H9 (cell line): ENCODE results near the gene RNF157. TPM values are rescaled to one million over a fixed set of nuclear protein-coding genes. Genes with fewer than 3 reads are reported as not detected.

Experiments used
- DNase-seq: peaks from one replicate; pipeline ENCODE4 v3.0.0-alpha.2; 2017
- H2AFZ ChIP-seq: one replicate; pipeline ENCODE4 v1.6.1; 2013; ENCODE audit warnings: mild to moderate bottlenecking, low read length, control low read depth, moderate library complexity
- H2AK5ac ChIP-seq: 2 replicates; pipeline ENCODE4 v1.6.1; 2013; ENCODE audit warnings: low read length, control low read depth, mixed read lengths; ENCODE audit not compliant: insufficient read length
- H2BK120ac ChIP-seq: one replicate; pipeline ENCODE4 v1.6.1; 2013; ENCODE audit warnings: low read depth, mild to moderate bottlenecking, low read length, control low read depth, inconsistent platforms; ENCODE audit not compliant: poor library complexity, severe bottlenecking
- H2BK12ac ChIP-seq: 2 replicates; pipeline ENCODE4 v1.6.1; 2013; ENCODE audit warnings: low read length, control low read depth, mixed read lengths, low read depth; ENCODE audit not compliant: insufficient read length
- H2BK15ac ChIP-seq: 2 replicates; pipeline ENCODE4 v1.6.1; 2013; ENCODE audit warnings: low read depth, low read length, control low read depth
- H2BK20ac ChIP-seq: one replicate; pipeline ENCODE4 v1.6.1; 2013; ENCODE audit warnings: low read depth, mild to moderate bottlenecking, low read length, control low read depth, inconsistent platforms; ENCODE audit not compliant: poor library complexity, severe bottlenecking
- H2BK5ac ChIP-seq: 2 replicates; pipeline ENCODE4 v1.6.1; 2013; ENCODE audit warnings: low read length, control low read depth, mixed read lengths; ENCODE audit not compliant: insufficient read length
- H3K14ac ChIP-seq: 2 replicates; pipeline ENCODE4 v1.6.1; 2013; ENCODE audit warnings: low read length, control low read depth; ENCODE audit not compliant: insufficient read depth
- H3K18ac ChIP-seq: 2 replicates; pipeline ENCODE4 v1.6.1; 2013; ENCODE audit warnings: low read depth, mild to moderate bottlenecking, mixed read lengths, low read length, control low read depth; ENCODE audit not compliant: insufficient read length
- H3K23ac ChIP-seq: 2 replicates; pipeline ENCODE4 v1.6.1; 2013; ENCODE audit warnings: low read length, control low read depth, mixed read lengths, low read depth; ENCODE audit not compliant: insufficient read length
- H3K23me2 ChIP-seq: 2 replicates; pipeline ENCODE4 v1.6.1; 2013; ENCODE audit warnings: low read depth, mild to moderate bottlenecking, mixed read lengths, low read length, control low read depth; ENCODE audit not compliant: insufficient read length, poor library complexity, severe bottlenecking
- H3K27ac ChIP-seq: 2 replicates; pipeline ENCODE4 v1.5.1; 2013; ENCODE audit warnings: low read length, control low read depth, mixed read lengths, low read depth; ENCODE audit not compliant: insufficient read length
- H3K27me3 ChIP-seq: 2 replicates; pipeline ENCODE4 v1.6.1; 2013; ENCODE audit warnings: low read length, control low read depth, inconsistent platforms; ENCODE audit not compliant: insufficient read depth
- H3K4ac ChIP-seq: 2 replicates; pipeline ENCODE4 v1.6.1; 2013; ENCODE audit warnings: low read depth, mild to moderate bottlenecking, control low read depth, inconsistent platforms, low read length, moderate library complexity
- H3K4me1 ChIP-seq: 2 replicates; pipeline ENCODE4 v1.6.1; 2013; ENCODE audit warnings: low read length, control low read depth, inconsistent platforms; ENCODE audit not compliant: insufficient read depth
- H3K4me2 ChIP-seq: 2 replicates; pipeline ENCODE4 v1.6.1; 2013; ENCODE audit warnings: low read length, control low read depth, mixed read lengths; ENCODE audit not compliant: insufficient read length, insufficient read depth
- H3K56ac ChIP-seq: 2 replicates; pipeline ENCODE4 v1.6.1; 2013; ENCODE audit warnings: low read depth, mild to moderate bottlenecking, mixed read lengths, low read length, control low read depth; ENCODE audit not compliant: insufficient read length
- H3K79me1 ChIP-seq: 2 replicates; pipeline ENCODE4 v1.6.1; 2013; ENCODE audit warnings: low read depth, mild to moderate bottlenecking, moderate library complexity, low read length, control low read depth, inconsistent platforms; ENCODE audit not compliant: insufficient read depth, poor library complexity, severe bottlenecking
- H3K79me2 ChIP-seq: 2 replicates; pipeline ENCODE4 v1.6.1; 2013; ENCODE audit warnings: low read length, control low read depth, inconsistent platforms; ENCODE audit not compliant: insufficient read depth
- H3K9ac ChIP-seq: 2 replicates; pipeline ENCODE4 v1.6.1; 2013; ENCODE audit warnings: low read length, control low read depth, mixed read lengths; ENCODE audit not compliant: insufficient read length; ENCODE audit errors: extremely low read depth
- H3K9me3 ChIP-seq: one replicate; pipeline ENCODE4 v1.6.1; 2013; ENCODE audit warnings: low read depth, low read length, inconsistent platforms; ENCODE audit not compliant: control insufficient read depth
- H3T11ph ChIP-seq: one replicate; pipeline ENCODE4 v1.6.1; 2013; ENCODE audit warnings: mild to moderate bottlenecking, low read length, control low read depth, inconsistent platforms
- H4K20me1 ChIP-seq: one replicate; pipeline ENCODE4 v1.6.1; 2013; ENCODE audit not compliant: control insufficient read depth, insufficient read length, insufficient read depth
- H4K5ac ChIP-seq: 2 replicates; pipeline ENCODE4 v1.6.1; 2013; ENCODE audit warnings: low read depth, mild to moderate bottlenecking, mixed read lengths, low read length, control low read depth; ENCODE audit not compliant: insufficient read length
- H4K8ac ChIP-seq: replicated peaks from 2 replicates; pipeline ENCODE4 v1.6.1; 2013; ENCODE audit warnings: low read length, control low read depth, mixed read lengths, low read depth; ENCODE audit not compliant: insufficient read length
- H4K91ac ChIP-seq: 2 replicates; pipeline ENCODE4 v1.6.1; 2013; ENCODE audit warnings: low read depth, mild to moderate bottlenecking, moderate library complexity, mixed read lengths, low read length, control low read depth; ENCODE audit not compliant: insufficient read length
- H3K27ac Mint-ChIP-seq, 3 experiments: 2 replicates in 2 of 3; 3 replicates in 1 of 3; pipeline ENCODE4 v1.8.0; 2020 to 2021; ENCODE audit warnings: mixed read lengths in 3 of 3, mild to moderate bottlenecking in 1 of 3, moderate library complexity in 1 of 3
- H3K27me3 Mint-ChIP-seq: 2 replicates; pipeline ENCODE4 v1.8.0; 2021; ENCODE audit warnings: low read depth, mild to moderate bottlenecking, moderate library complexity, mixed read lengths
- H3K36me3 Mint-ChIP-seq, 3 experiments: 2 replicates in 2 of 3; 3 replicates in 1 of 3; pipeline ENCODE4 v1.8.0; 2020 to 2021; ENCODE audit warnings: low read depth in 3 of 3, mixed read lengths in 3 of 3; ENCODE audit not compliant: insufficient read depth in 1 of 3
- H3K4me1 Mint-ChIP-seq, 2 experiments: 2 replicates each; pipeline ENCODE4 v1.8.0; 2020; ENCODE audit warnings: mixed read lengths in 2 of 2
- H3K4me3 Mint-ChIP-seq, 2 experiments: 2 replicates in 1 of 2; 3 replicates in 1 of 2; pipeline ENCODE4 v1.8.0; 2020 to 2021; ENCODE audit warnings: mild to moderate bottlenecking in 2 of 2, mixed read lengths in 2 of 2, moderate library complexity in 1 of 2
- H3K9me3 Mint-ChIP-seq, 2 experiments: 2 replicates in 1 of 2; 3 replicates in 1 of 2; pipeline ENCODE4 v1.8.0; 2020; ENCODE audit warnings: mild to moderate bottlenecking in 2 of 2, mixed read lengths in 2 of 2, moderate library complexity in 1 of 2
- WGBS: extraction: QIAGEN DNeasy Blood & Tissue Kit; methylation state at CpG from one replicate; pipeline ENCODE4 v1.1.7; 2013; ENCODE audit warnings: missing lambda C conversion rate, low lambda C conversion rate, mixed read lengths; ENCODE audit not compliant: insufficient read length; ENCODE audit errors: extremely low coverage; 5-methylcytosine and 5-hydroxymethylcytosine counted together
- total RNA-seq: library from RNA; stranded (reverse); gene quantifications from 2 replicates; pipeline ENCODE4 v1.2.1, GENCODE V29; 2021
- TF ChIP-seq, protein P1 (sequence below): fragments of 200-600 bp; sonication (generic); conservative IDR thresholded peaks from 3 replicates; pipeline ENCODE4 v1.8.0; 2021; ENCODE audit warnings: antibody characterized with exemption, mild to moderate bottlenecking

RNF157 gene
- total RNA-seq, 1 experiment from 2014 or later, result 9.9 TPM

GRCh38 chr17:76176701-76177574 lies 63.4 kb downstream of the RNF157 start:
- no peak overlapping the region for H3K4me2 ChIP-seq
- no peak overlapping the region for H3K56ac ChIP-seq
- no peak overlapping the region for H3K4ac ChIP-seq
- H2AK5ac ChIP-seq, result no peak overlapping the region
- H4K20me1 ChIP-seq, result no peaks in the 10 kb centered on the region
- H3K9me3 Mint-ChIP-seq, result no peaks in the 10 kb centered on the region
- H3K4me1 Mint-ChIP-seq, result peaks cover 4 to 12% of the 10 kb centered on the region in 2 experiments
- no peak overlapping the region for H2AFZ ChIP-seq
- H4K91ac ChIP-seq, result no peak overlapping the region
- no peak overlapping the region for H2BK120ac ChIP-seq
- H3K18ac ChIP-seq, result no peak overlapping the region
- H3K4me3 Mint-ChIP-seq, result no peak overlapping the region
- no peak overlapping the region for H3K14ac ChIP-seq
- H4K5ac ChIP-seq, result no peak overlapping the region
- H2BK15ac ChIP-seq, result no peak overlapping the region
- no peak overlapping the region for H3K27ac ChIP-seq
- H3K79me2 ChIP-seq, result no peaks in the 10 kb centered on the region
- H3K27ac Mint-ChIP-seq, result no peak overlapping the region
- H3K4me1 ChIP-seq, result 0 out of 2 replicates have a peak, but pooled peaks cover under 1% of the 10 kb centered on the region
- no peaks in the 10 kb centered on the region for H3K23me2 ChIP-seq
- H2BK5ac ChIP-seq, result no peak overlapping the region
- H3K9ac ChIP-seq, result no peak overlapping the region
- no peak overlapping the region for H4K8ac ChIP-seq
- no peaks in the 10 kb centered on the region for H3K9me3 ChIP-seq
- no peak overlapping the region for H3T11ph ChIP-seq
- no peaks in the 10 kb centered on the region for H3K79me1 ChIP-seq
- TF ChIP-seq, protein P1, sequence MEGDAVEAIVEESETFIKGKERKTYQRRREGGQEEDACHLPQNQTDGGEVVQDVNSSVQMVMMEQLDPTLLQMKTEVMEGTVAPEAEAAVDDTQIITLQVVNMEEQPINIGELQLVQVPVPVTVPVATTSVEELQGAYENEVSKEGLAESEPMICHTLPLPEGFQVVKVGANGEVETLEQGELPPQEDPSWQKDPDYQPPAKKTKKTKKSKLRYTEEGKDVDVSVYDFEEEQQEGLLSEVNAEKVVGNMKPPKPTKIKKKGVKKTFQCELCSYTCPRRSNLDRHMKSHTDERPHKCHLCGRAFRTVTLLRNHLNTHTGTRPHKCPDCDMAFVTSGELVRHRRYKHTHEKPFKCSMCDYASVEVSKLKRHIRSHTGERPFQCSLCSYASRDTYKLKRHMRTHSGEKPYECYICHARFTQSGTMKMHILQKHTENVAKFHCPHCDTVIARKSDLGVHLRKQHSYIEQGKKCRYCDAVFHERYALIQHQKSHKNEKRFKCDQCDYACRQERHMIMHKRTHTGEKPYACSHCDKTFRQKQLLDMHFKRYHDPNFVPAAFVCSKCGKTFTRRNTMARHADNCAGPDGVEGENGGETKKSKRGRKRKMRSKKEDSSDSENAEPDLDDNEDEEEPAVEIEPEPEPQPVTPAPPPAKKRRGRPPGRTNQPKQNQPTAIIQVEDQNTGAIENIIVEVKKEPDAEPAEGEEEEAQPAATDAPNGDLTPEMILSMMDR, result no peak
- no peaks in the 10 kb centered on the region for H3K27me3 Mint-ChIP-seq
- H2BK12ac ChIP-seq, result no peak overlapping the region
- H2BK20ac ChIP-seq, result no peak overlapping the region
- WGBS, result no CpG with 5 or more reads among the region's 34 CpGs
- no peaks in the 10 kb centered on the region; a peak in 1 of 7 replicates for H3K36me3 Mint-ChIP-seq
- peak; percentile 63 for DNase-seq
- no peaks in the 10 kb centered on the region for H3K27me3 ChIP-seq
- no peak overlapping the region for H3K23ac ChIP-seq
